ENCODE results near the gene BID.

DNA sequence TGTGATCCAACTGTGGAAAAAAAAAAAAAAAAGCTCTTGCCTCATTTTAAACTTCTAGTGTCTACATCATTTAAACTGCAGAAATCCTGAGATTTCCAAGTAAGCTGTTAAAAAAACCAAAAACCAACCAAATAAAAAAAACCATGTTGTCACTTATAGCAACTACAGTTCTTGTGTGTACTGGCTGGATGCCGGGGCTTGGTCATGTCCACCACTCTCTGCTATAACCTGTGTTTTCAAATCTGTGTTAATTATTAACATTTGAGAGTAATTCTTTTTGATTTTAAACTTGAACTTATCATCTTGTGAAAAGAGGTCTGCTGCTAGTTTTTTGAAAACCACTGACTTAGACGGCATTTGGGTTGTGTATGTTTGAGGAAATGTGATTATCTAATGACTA, 32.2 kb upstream of the BID start:
- TF ChIP-seq POLR2A (IDR thresholded peaks at IDR 0.05) (no peak), EP300 (IDR thresholded peaks at IDR 0.05) (no peak)
- TF ChIP-seq, protein P1, sequence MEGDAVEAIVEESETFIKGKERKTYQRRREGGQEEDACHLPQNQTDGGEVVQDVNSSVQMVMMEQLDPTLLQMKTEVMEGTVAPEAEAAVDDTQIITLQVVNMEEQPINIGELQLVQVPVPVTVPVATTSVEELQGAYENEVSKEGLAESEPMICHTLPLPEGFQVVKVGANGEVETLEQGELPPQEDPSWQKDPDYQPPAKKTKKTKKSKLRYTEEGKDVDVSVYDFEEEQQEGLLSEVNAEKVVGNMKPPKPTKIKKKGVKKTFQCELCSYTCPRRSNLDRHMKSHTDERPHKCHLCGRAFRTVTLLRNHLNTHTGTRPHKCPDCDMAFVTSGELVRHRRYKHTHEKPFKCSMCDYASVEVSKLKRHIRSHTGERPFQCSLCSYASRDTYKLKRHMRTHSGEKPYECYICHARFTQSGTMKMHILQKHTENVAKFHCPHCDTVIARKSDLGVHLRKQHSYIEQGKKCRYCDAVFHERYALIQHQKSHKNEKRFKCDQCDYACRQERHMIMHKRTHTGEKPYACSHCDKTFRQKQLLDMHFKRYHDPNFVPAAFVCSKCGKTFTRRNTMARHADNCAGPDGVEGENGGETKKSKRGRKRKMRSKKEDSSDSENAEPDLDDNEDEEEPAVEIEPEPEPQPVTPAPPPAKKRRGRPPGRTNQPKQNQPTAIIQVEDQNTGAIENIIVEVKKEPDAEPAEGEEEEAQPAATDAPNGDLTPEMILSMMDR (IDR thresholded peaks at IDR 0.05), result no peak

All from suprapubic skin (tissue), 3 donors.